Osteoblast (primary cell): ENCODE data around the gene WDR70. TPM values are rescaled to one million over a fixed set of nuclear protein-coding genes. Genes with fewer than 3 reads are reported as not detected.

ENCODE experiments used
- DNase-seq: peaks from one replicate; pipeline ENCODE4 v3.0.0; 2011; ENCODE audit warnings: low spot score, mixed read lengths; ENCODE audit not compliant: insufficient read length; ENCODE audit errors: missing footprints
- H2AFZ ChIP-seq: 2 replicates; pipeline ENCODE4 v1.6.0; 2011; ENCODE audit warnings: mild to moderate bottlenecking, low read length
- H3K27ac ChIP-seq: 2 replicates; pipeline ENCODE4 v1.5.1; 2011; ENCODE audit warnings: mild to moderate bottlenecking, low read depth, low read length, moderate library complexity
- H3K27me3 ChIP-seq: 2 replicates; pipeline ENCODE4 v1.6.0; 2012; ENCODE audit warnings: mild to moderate bottlenecking, control low read depth, inconsistent platforms, low read length, moderate library complexity; ENCODE audit not compliant: insufficient read depth
- H3K36me3 ChIP-seq: 2 replicates; pipeline ENCODE4 v1.5.1; 2011; ENCODE audit warnings: mild to moderate bottlenecking, low read length, control low read depth, moderate library complexity; ENCODE audit not compliant: insufficient read depth
- H3K4me1 ChIP-seq: 2 replicates; pipeline ENCODE4 v1.5.1; 2011; ENCODE audit warnings: mild to moderate bottlenecking, low read length, control low read depth, moderate library complexity; ENCODE audit not compliant: insufficient read depth
- H3K4me2 ChIP-seq: 2 replicates; pipeline ENCODE4 v1.6.0; 2011; ENCODE audit warnings: mild to moderate bottlenecking, low read length; ENCODE audit not compliant: insufficient read depth
- H3K4me3 ChIP-seq: fragments of 200-600 bp; sonication (generic); 3 replicates; pipeline ENCODE4 v1.5.1; 2012; ENCODE audit warnings: mild to moderate bottlenecking, low read length, inconsistent platforms; ENCODE audit not compliant: insufficient read depth
- H3K79me2 ChIP-seq: 2 replicates; pipeline ENCODE4 v1.6.0; 2012; ENCODE audit warnings: mild to moderate bottlenecking, low read length, control low read depth, inconsistent platforms; ENCODE audit not compliant: insufficient read depth
- H3K9me3 ChIP-seq: 2 replicates; pipeline ENCODE4 v1.5.1; 2011; ENCODE audit warnings: low read depth, low read length, control low read depth
- H4K20me1 ChIP-seq: 2 replicates; pipeline ENCODE4 v1.6.0; 2012; ENCODE audit warnings: mild to moderate bottlenecking, low read length, control low read depth; ENCODE audit not compliant: insufficient read depth
- CTCF ChIP-seq: IDR thresholded peaks from 2 replicates; pipeline ENCODE4 v1.5.1; 2011; ENCODE audit warnings: mild to moderate bottlenecking, low read depth, low read length, moderate library complexity; ENCODE audit errors: extremely low read depth
- total RNA-seq: library from RNA; depleted of rRNA; stranded (reverse); fragments of >200 nt; gene quantifications from 2 replicates; pipeline ENCODE4 v1.2.3, GENCODE V29; 2012

WDR70 gene
- total RNA-seq, 1 donor: 32.2 TPM

- Histone ChIP-seq H3K79me2 (peaks cover 4% of the 10 kb centered on the region), H3K36me3 (no peaks in the 10 kb centered on the region), H3K27me3 (no peaks in the 10 kb centered on the region), H2AFZ (no peak overlapping the region), H3K4me3 (no peak overlapping the region), H3K4me2 (no peak overlapping the region), H4K20me1 (peaks cover 4% of the 10 kb centered on the region), H3K9me3 (no peaks in the 10 kb centered on the region), H3K4me1 (no peaks in the 10 kb centered on the region), H3K27ac (no peak overlapping the region)
- no peak for DNase-seq
- TF ChIP-seq CTCF: no peak
These were observed 154.7 kb downstream of the WDR70 start for GRCh38 chr5:37533851-37534250.

- H3K4me3 ChIP-seq: no peak overlapping the region
These were observed 160.3 kb downstream of the WDR70 start for GRCh38 chr5:37539459-37539858.

DNA sequence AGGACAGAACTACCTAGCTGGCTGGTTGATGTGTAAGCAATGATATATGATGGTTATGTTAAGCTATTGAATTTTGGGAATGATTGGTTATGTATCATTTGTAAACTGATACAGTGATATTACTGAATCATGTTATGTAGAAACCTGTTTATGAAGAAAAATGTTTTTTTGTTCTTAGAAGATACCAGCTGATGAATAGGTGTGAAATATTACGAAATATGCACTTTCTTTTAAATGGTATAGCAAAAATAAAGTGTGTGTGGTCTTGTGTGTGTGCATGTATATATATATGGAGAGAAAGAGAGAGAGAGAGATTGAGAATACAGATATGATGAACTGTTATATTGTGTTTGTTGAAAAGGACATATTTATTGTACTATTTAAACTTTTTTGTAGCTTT is 164.1 kb downstream of the WDR70 start:
- no peaks in the 10 kb centered on the region for H3K36me3 ChIP-seq
- H4K20me1 ChIP-seq: no peaks in the 10 kb centered on the region
- TF ChIP-seq CTCF: no peak
- H3K4me2 ChIP-seq: no peak overlapping the region
- H3K4me3 ChIP-seq: no peak overlapping the region
- no peaks in the 10 kb centered on the region for H3K79me2 ChIP-seq
- no peak overlapping the region for H3K27ac ChIP-seq
- H2AFZ ChIP-seq: no peak overlapping the region
- H3K4me1 ChIP-seq: no peaks in the 10 kb centered on the region
- no peaks in the 10 kb centered on the region for H3K9me3 ChIP-seq
- no peaks in the 10 kb centered on the region for H3K27me3 ChIP-seq
- DNase-seq: no peak

More at GRCh38 chr5:37539459-37539858, 160.3 kb downstream of the WDR70 start:
- H3K27ac ChIP-seq: no peak overlapping the region
- no peaks in the 10 kb centered on the region for H3K79me2 ChIP-seq
- no peaks in the 10 kb centered on the region for H3K27me3 ChIP-seq
- no peak overlapping the region for H3K4me2 ChIP-seq
- H3K4me1 ChIP-seq: no peaks in the 10 kb centered on the region
- H3K36me3 ChIP-seq: no peaks in the 10 kb centered on the region
- no peaks in the 10 kb centered on the region for H3K9me3 ChIP-seq
- TF ChIP-seq CTCF: no peak
- H4K20me1 ChIP-seq: no peaks in the 10 kb centered on the region
- DNase-seq: no peak
- H2AFZ ChIP-seq: no peak overlapping the region

- Histone ChIP-seq H3K36me3 (no peaks in the 10 kb centered on the region), H3K9me3 (no peaks in the 10 kb centered on the region), H3K27ac (no peak overlapping the region), H3K4me2 (no peak overlapping the region), H3K27me3 (no peaks in the 10 kb centered on the region), H2AFZ (no peak overlapping the region), H4K20me1 (no peaks in the 10 kb centered on the region), H3K79me2 (no peaks in the 10 kb centered on the region), H3K4me1 (peaks cover 12% of the 10 kb centered on the region), H3K4me3 (no peak overlapping the region)
- no peak for DNase-seq
- TF ChIP-seq CTCF: no peak
These were observed 170.3 kb downstream of the WDR70 start for GRCh38 chr5:37549411-37549810.
